Measurements from ENCODE around the gene DBX1.

DBX1 gene

DNA sequence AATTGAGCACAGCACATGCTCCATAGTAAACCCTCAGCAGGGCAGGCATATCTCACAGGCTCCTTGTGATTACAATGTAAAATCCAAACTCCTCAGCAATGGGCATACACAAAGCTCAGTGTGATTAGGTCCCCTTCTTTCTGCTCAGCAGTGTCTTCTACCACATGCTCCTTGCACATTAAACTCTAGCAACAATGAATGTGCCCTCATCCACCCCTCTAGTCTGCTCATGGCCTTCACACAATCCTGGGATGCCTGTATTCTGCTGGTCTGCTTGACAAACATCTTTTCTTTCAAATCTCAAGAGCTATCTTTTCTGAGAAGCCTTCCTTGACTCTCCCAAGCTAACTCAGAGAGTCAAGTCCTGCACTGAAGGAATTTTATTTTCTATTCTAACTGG is 32.4 kb upstream of the DBX1 start:
- no peaks in the 10 kb centered on the region for H3K9me3 ChIP-seq (replicated peaks; ENCODE audit: low read length)
- H3K27me3 ChIP-seq (ENCODE audit: control insufficient read depth, insufficient read depth, low read length): peaks cover 44% of the 10 kb centered on the region
- H3K4me3 ChIP-seq (ENCODE audit: low read length): no peak overlapping the region
- H3K4me1 ChIP-seq (ENCODE audit: control insufficient read depth, insufficient read depth, low read length): no peaks in the 10 kb centered on the region
- no peak overlapping the region for H3K9ac ChIP-seq (ENCODE audit: low read depth, low read length)
- no peak overlapping the region for H3K4me2 ChIP-seq (ENCODE audit: low read length)
- H3K36me3 ChIP-seq (ENCODE audit: insufficient read depth, low read length): no peaks in the 10 kb centered on the region

DNA sequence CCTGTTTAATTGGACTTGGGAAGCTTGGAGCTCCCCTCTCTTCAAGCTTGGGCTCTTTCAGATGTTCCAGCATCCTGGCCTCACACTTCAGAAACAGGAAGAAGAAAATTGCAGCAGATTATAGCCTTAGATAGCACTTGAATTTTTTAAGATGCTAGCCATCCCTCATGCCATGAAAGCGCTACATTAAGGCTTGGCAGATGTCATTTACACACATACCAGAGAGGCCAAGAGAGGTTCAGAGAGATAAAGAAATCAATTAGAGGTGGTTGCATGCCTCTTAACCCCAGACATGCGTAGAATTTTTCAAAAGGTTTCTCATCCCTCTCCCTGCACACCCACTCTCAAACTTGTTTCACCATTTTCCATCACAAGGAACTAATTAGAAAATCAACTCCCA is 31.9 kb upstream of the DBX1 start:
- no peaks in the 10 kb centered on the region for H3K36me3 ChIP-seq (ENCODE audit: insufficient read depth, low read length)
- H3K4me2 ChIP-seq (ENCODE audit: low read length): no peak overlapping the region
- peaks cover 43% of the 10 kb centered on the region for H3K27me3 ChIP-seq (ENCODE audit: control insufficient read depth, insufficient read depth, low read length)
- H3K9me3 ChIP-seq (replicated peaks; ENCODE audit: low read length): no peaks in the 10 kb centered on the region
- H3K4me1 ChIP-seq (ENCODE audit: control insufficient read depth, insufficient read depth, low read length): no peaks in the 10 kb centered on the region
- no peak overlapping the region for H3K9ac ChIP-seq (ENCODE audit: low read depth, low read length)
- H3K4me3 ChIP-seq (ENCODE audit: low read length): no peak overlapping the region

DNA sequence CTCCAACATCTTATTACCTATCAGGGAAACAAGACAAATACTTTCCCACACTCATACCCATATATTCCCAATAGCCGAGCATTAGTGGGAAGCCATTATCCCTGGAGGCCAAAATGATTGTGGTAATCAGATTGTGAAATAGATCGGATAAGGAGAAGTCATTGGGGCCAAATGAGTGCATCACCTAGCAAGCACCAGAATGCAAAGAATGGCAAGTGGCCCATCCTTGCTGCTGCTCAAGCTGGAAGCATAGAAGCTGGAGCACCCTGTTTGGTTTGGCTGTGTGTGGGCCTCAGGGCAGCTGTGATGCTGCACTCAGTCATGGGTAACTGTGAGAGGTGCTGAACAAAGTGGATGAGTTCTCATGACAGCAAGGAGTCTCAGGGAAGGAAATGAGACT is 18.7 kb upstream of the DBX1 start:
- Histone ChIP-seq H3K4me2 (ENCODE audit: low read length) (no peak overlapping the region), H3K9me3 (replicated peaks; ENCODE audit: low read length) (peaks cover 4% of the 10 kb centered on the region), H3K4me3 (ENCODE audit: low read length) (no peak overlapping the region), H3K36me3 (ENCODE audit: insufficient read depth, low read length) (no peaks in the 10 kb centered on the region), H3K9ac (ENCODE audit: low read depth, low read length) (no peak overlapping the region), H3K4me1 (ENCODE audit: control insufficient read depth, insufficient read depth, low read length) (no peaks in the 10 kb centered on the region), H3K27me3 (ENCODE audit: control insufficient read depth, insufficient read depth, low read length) (peaks cover 49% of the 10 kb centered on the region)

DNA sequence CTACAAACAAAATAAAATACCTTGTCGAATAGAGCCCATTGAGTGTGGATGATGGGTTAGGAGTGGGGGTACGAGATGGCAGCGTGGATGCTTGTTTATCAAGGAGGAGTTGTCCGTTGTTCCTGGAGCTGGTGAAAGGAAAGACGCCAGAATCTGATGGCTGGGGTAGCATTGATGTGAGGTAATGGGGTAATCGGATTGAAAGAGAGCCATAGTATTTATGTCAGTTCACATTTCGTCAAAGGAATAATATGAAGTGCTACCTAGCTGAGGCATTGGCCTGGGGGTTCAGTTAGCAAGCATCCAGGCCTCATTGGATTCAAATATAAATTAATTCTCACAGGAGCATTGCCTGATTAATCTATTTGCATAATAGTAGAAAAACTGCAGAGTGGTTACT is 16.9 kb upstream of the DBX1 start:
- Histone ChIP-seq H3K9ac (ENCODE audit: low read depth, low read length) (no peak overlapping the region), H3K4me1 (ENCODE audit: control insufficient read depth, insufficient read depth, low read length) (no peaks in the 10 kb centered on the region)

DNA sequence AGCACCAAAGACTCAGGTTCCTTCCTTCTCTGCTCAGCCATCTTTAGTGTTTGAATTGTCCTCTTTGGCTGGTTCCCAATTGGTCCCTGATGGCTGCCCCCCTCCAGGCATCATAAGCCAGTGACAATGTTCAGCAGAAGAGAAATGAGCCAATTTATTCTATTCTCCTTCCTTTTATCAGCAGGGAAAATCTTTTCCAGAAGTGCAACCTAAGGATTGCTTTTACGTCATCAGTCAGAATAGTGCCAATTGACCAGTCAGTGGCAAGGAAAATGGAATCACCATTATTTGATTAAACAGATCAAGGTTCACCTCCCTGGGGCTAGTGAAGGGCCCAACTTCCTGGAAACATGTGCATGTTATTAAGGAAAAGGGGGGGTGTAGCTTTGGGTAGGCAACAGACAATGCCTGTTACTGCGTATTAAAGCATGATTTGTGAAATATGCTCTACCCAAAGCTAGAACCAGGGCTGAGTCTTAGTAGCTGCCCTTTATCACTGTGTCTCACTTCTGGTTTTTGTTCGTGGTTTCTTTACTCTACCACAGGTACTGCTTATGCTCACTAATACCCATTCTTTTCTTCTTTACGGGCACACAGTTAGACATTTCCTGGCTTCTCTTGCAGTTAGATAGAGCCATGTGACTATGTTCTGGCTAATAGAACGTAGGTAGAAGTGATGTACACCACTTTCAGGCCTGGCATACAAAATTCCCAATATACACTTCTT is 12.6 kb upstream of the DBX1 start:
- Histone ChIP-seq H3K27me3 (ENCODE audit: control insufficient read depth, insufficient read depth, low read length) (peaks cover 65% of the 10 kb centered on the region), H3K4me1 (ENCODE audit: control insufficient read depth, insufficient read depth, low read length) (no peaks in the 10 kb centered on the region), H3K36me3 (ENCODE audit: insufficient read depth, low read length) (no peaks in the 10 kb centered on the region), H3K4me2 (ENCODE audit: low read length) (no peak overlapping the region), H3K4me3 (ENCODE audit: low read length) (no peak overlapping the region), H3K9me3 (replicated peaks; ENCODE audit: low read length) (no peaks in the 10 kb centered on the region), H3K9ac (ENCODE audit: low read depth, low read length) (no peak overlapping the region)

More for the DNA sequence above, 16.9 kb upstream of the DBX1 start:
- H3K4me2 ChIP-seq (ENCODE audit: low read length): no peak overlapping the region
- H3K9me3 ChIP-seq (replicated peaks; ENCODE audit: low read length): peaks cover 2% of the 10 kb centered on the region
- H3K36me3 ChIP-seq (ENCODE audit: insufficient read depth, low read length): no peaks in the 10 kb centered on the region
- peaks cover 65% of the 10 kb centered on the region for H3K27me3 ChIP-seq (ENCODE audit: control insufficient read depth, insufficient read depth, low read length)
- no peak overlapping the region for H3K4me3 ChIP-seq (ENCODE audit: low read length)

DNA sequence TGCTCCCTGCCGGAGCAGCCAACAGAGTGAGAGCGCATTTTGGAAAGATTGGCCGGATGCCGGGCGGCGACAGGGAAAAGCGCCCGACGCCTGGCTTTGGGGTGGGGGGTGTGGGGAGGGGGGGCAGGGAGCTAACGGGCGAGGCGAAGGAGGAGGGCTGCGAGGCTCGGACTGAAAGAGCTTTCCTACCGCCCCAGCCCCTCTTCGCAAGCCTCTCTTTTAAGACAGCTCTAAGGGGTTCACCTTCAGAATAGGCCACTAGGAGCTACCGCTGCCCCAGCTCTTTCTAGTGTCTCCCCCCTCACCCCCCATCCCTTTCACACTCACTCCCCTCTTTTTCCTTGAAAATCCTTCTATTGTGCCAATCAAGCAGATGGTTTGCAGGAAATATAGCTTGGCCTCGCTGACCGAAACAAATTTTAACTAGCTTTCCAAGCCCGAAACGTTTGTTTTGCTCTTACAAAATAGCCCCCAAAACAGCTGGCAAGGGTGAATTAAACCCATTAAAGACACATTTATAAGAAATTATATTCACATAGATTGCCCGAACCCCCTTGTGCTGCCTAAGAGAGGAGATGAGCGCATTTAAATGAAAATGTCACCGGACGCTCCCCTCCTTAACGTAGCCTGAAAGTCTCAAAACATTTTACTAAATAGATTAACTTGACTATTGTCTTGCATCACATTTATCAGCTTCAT is 3.7 kb upstream of the DBX1 start:
- peak overlapping the region; percentile 81 for H3K4me2 ChIP-seq (ENCODE audit: low read length)
- peak overlapping the region; percentile 38 for H3K4me3 ChIP-seq (ENCODE audit: low read length)
- H3K9me3 ChIP-seq (replicated peaks; ENCODE audit: low read length): no peaks in the 10 kb centered on the region
- peaks cover 89% of the 10 kb centered on the region for H3K27me3 ChIP-seq (ENCODE audit: control insufficient read depth, insufficient read depth, low read length)
- H3K9ac ChIP-seq (ENCODE audit: low read depth, low read length): no peak overlapping the region
- H3K36me3 ChIP-seq (ENCODE audit: insufficient read depth, low read length): no peaks in the 10 kb centered on the region
- peaks cover 6% of the 10 kb centered on the region for H3K4me1 ChIP-seq (ENCODE audit: control insufficient read depth, insufficient read depth, low read length)

DNA sequence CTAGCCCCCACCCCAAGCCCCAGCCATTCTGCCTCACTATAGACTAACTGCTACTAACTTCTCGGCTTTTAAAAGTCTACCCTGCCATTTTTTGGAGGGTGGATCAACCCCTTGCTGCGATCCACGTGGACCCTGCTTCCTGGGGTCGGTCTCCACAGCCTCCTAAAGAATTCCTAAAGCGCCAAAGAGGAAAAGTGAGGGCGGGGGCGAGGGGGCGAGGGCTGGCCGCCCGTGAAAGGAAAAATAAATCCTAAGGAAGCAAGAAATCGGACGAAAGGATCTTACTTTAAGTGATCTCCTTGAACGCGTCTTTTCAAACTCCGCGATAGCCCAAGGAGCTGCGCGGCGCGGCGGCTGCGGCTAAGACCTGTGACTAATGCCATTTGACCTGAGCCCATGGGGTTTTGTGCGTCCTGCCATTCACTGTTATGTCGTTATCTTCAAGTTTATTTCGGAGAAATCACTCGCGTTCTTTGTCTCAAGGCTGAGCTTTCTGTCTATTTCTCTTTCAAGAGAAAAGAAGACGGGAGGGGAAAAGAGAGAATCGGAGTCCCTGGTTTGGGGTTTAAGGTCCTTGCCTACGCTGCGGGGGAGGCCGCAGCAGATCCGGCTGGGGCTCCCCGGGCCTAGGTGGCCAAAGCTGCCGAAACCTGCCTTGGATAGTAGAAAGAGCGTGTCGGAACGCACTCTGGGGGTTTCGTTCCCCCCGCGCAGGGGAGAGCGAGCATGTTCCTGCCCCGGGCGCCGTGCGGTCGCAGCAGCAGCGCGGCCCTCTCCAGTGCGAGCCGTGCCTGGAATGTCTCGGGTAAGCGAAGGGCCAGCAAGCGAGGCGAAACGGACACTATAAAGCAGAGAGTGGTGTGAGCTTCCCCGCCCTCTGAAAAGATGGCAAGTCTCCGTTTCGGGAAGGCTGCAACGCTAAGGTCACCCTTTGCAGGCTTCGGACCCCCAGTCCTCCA is 2.8 kb upstream of the DBX1 start:
- peak overlapping the region; percentile 38 for H3K4me3 ChIP-seq (ENCODE audit: low read length)
- H3K36me3 ChIP-seq (ENCODE audit: insufficient read depth, low read length): no peaks in the 10 kb centered on the region
- H3K4me1 ChIP-seq (ENCODE audit: control insufficient read depth, insufficient read depth, low read length): peaks cover 6% of the 10 kb centered on the region
- H3K9ac ChIP-seq (ENCODE audit: low read depth, low read length): no peak overlapping the region
- H3K27me3 ChIP-seq (ENCODE audit: control insufficient read depth, insufficient read depth, low read length): peaks cover 94% of the 10 kb centered on the region
- no peaks in the 10 kb centered on the region for H3K9me3 ChIP-seq (replicated peaks; ENCODE audit: low read length)
- H3K4me2 ChIP-seq (ENCODE audit: low read length): peak overlapping the region; percentile 81

DNA sequence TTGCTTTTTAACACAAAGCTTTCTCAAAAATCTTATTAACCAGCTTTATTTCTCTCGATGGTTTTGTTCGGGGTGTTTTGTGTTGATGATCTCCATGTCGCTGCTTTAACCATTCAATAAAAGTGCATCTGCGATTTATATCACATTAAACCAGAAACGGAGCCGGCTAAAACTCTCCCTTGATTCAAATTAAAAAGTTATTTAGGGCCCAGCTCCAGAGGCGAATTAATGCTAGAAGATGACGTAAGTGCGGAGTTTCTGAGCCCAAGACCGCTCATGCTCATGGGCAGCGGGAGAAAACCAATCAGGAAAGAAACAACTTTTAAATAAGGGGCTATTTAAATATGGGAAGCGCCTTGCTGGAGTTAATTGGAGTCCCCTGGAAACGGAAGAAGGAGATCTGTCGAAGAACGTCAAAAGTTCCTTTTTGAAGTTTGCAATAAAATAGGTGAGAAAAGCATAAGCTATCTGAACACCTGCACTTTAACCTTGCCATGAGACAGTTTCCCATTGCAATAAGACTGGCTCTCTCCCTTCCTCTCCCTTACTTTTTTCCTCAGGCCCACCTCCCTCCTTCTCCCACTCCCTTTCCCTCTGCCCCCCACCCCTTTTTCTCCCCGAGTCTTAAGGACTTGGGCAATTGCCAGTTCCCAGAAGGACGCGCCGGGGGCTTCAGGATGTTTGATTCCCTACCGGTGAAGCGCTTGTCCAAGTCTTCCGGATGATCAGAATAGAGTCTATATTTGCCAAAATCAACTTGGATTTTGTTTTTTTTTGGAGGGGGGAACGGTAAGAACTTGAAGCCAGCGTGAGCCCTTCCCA is 1.9 kb upstream of the DBX1 start:
- H3K4me1 ChIP-seq (ENCODE audit: control insufficient read depth, insufficient read depth, low read length): peaks cover 6% of the 10 kb centered on the region
- peaks cover 88% of the 10 kb centered on the region for H3K27me3 ChIP-seq (ENCODE audit: control insufficient read depth, insufficient read depth, low read length)
- H3K9me3 ChIP-seq (replicated peaks; ENCODE audit: low read length): no peaks in the 10 kb centered on the region
- H3K9ac ChIP-seq (ENCODE audit: low read depth, low read length): no peak overlapping the region
- no peak overlapping the region for H3K4me3 ChIP-seq (ENCODE audit: low read length)
- H3K36me3 ChIP-seq (ENCODE audit: insufficient read depth, low read length): no peaks in the 10 kb centered on the region
- H3K4me2 ChIP-seq (ENCODE audit: low read length): no peak overlapping the region

DNA sequence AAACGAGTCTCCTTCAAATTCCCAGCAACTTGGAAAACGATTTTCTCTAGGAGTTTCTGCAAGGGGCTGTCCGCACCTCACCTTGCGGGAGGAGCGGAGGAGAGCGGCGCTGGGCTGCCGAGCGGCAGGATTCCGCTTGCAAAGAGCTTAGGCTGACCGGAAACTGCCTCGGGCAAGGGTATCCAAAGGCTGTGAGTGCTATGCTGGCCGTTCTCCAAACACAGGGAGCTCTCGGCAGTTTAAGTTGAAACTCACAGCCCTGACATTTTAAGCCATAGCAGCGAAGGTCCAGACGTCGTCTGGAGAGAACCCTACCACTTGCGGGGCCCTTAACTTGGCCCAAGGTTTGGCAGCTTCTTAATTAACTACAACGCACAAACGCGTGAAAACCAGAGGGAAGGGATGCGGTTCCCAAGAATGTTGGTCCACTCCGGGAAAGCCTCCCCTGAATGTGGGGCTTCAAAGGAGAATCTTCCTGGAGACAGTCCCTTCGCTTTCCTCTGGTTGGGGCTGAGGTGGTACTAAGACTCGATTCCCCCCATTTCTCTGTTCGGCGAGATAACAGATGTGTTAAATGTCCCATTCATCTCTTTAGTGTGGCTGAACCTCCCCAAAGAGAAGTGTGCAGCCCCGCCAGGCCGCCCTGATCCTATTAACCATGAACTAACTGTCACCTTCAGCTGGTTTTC is 1.1 kb upstream of the DBX1 start:
- H3K36me3 ChIP-seq (ENCODE audit: insufficient read depth, low read length): no peaks in the 10 kb centered on the region
- H3K9me3 ChIP-seq (replicated peaks; ENCODE audit: low read length): no peaks in the 10 kb centered on the region
- H3K4me3 ChIP-seq (ENCODE audit: low read length): no peak overlapping the region
- peaks cover 81% of the 10 kb centered on the region for H3K27me3 ChIP-seq (ENCODE audit: control insufficient read depth, insufficient read depth, low read length)
- peaks cover 6% of the 10 kb centered on the region for H3K4me1 ChIP-seq (ENCODE audit: control insufficient read depth, insufficient read depth, low read length)
- no peak overlapping the region for H3K4me2 ChIP-seq (ENCODE audit: low read length)
- no peak overlapping the region for H3K9ac ChIP-seq (ENCODE audit: low read depth, low read length)

DNA sequence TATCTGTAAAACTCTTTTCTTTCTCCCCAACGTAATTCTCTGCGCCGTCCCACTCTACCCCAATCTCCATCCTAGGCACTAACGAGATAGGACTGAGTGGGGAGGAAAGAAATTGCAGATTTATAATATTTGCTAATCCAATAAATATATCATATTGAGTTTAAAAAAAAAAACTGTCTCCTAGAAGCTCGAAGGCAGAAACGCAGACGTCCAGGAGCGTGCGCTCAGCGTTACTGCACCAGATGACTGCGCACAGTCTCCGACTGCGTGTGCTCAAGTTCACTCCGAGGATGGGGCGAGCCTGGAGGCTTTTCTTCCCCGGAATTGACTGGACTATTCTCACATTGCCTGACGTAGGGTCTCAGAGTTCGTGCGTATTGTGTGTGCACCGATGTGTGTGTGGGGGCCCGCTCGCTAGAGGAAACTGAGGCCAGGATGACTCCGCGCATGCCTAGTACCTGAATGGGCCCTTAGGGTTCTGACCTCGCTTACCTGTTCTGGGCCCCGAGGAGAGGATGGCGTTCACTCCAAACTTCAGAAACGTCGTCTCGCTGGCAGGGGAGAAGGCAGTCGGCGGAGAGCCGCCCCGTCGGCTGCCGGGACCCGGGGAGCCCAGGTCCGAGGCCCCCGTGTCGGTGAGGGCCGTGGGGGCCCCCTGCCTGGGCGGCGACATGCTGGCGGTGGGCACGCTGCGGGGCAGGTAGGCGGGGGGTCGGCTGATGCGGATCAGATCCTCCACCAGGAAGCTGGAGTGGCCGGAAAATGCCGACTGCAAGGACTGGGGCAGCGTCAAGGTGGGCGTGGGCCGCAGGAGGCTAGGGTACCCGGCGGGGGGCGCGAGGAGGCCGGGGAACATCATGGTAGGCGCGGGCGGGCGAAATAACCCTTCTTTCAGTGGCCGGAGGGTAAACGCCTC is 551 bp downstream of the DBX1 start:
- no peaks in the 10 kb centered on the region for H3K36me3 ChIP-seq (ENCODE audit: insufficient read depth, low read length)
- peaks cover 6% of the 10 kb centered on the region for H3K4me1 ChIP-seq (ENCODE audit: control insufficient read depth, insufficient read depth, low read length)
- H3K4me3 ChIP-seq (ENCODE audit: low read length): no peak overlapping the region
- no peaks in the 10 kb centered on the region for H3K9me3 ChIP-seq (replicated peaks; ENCODE audit: low read length)
- no peak overlapping the region for H3K9ac ChIP-seq (ENCODE audit: low read depth, low read length)
- H3K27me3 ChIP-seq (ENCODE audit: control insufficient read depth, insufficient read depth, low read length): peaks cover 79% of the 10 kb centered on the region
- no peak overlapping the region for H3K4me2 ChIP-seq (ENCODE audit: low read length)
